Mesendoderm (in vitro differentiated cells): ENCODE results near the gene RAB11FIP4.

ENCODE experiments used
- DNase-seq: peaks from one replicate; pipeline ENCODE4 v3.0.0; 2013
- H2AK5ac ChIP-seq: 2 replicates; pipeline ENCODE4 v1.6.1; 2013; ENCODE audit warnings: low read length, inconsistent platforms
- H2BK120ac ChIP-seq: 2 replicates; pipeline ENCODE4 v1.6.1; 2013; ENCODE audit warnings: low read depth, mild to moderate bottlenecking, low read length, moderate library complexity, mixed read lengths
- H2BK15ac ChIP-seq: replicated peaks from 2 replicates; pipeline ENCODE4 v1.6.1; 2013; ENCODE audit warnings: low read depth, mild to moderate bottlenecking, moderate library complexity
- H2BK5ac ChIP-seq: 2 replicates; pipeline ENCODE4 v1.6.1; 2013; ENCODE audit warnings: low read length, inconsistent platforms
- H3K18ac ChIP-seq: 2 replicates; pipeline ENCODE4 v1.6.1; 2013; ENCODE audit warnings: mild to moderate bottlenecking, low read length, mixed read lengths
- H3K23ac ChIP-seq: one replicate; pipeline ENCODE4 v1.6.1; 2013; ENCODE audit warnings: low read length
- H3K27ac ChIP-seq: 2 replicates; pipeline ENCODE4 v1.5.1; 2013; ENCODE audit warnings: low read depth, mild to moderate bottlenecking, inconsistent platforms, low read length, moderate library complexity
- H3K27me3 ChIP-seq: 2 replicates; pipeline ENCODE4 v1.6.1; 2013; ENCODE audit warnings: low read length, control low read depth, mild to moderate bottlenecking, inconsistent platforms; ENCODE audit not compliant: insufficient read depth, poor library complexity
- H3K36me3 ChIP-seq: 2 replicates; pipeline ENCODE4 v1.6.1; 2013; ENCODE audit warnings: low read length, inconsistent platforms; ENCODE audit not compliant: control insufficient read depth, insufficient read depth
- H3K4ac ChIP-seq: one replicate; pipeline ENCODE4 v1.6.1; 2013; ENCODE audit warnings: low read depth, mild to moderate bottlenecking, low read length, moderate library complexity
- H3K4me1 ChIP-seq: 2 replicates; pipeline ENCODE4 v1.6.1; 2013; ENCODE audit warnings: low read depth, low read length, inconsistent platforms; ENCODE audit not compliant: control insufficient read depth
- H3K4me2 ChIP-seq: 2 replicates; pipeline ENCODE4 v1.6.1; 2013; ENCODE audit warnings: low read length
- H3K4me3 ChIP-seq: 2 replicates; pipeline ENCODE4 v1.5.1; 2013; ENCODE audit warnings: mild to moderate bottlenecking, low read length
- H3K56ac ChIP-seq: one replicate; pipeline ENCODE4 v1.6.1; 2013; ENCODE audit warnings: low read length
- H3K79me1 ChIP-seq: 2 replicates; pipeline ENCODE4 v1.6.1; 2013; ENCODE audit warnings: low read length, inconsistent platforms
- H3K79me2 ChIP-seq: 2 replicates; pipeline ENCODE4 v1.6.1; 2013; ENCODE audit warnings: mild to moderate bottlenecking, low read length; ENCODE audit not compliant: control insufficient read depth, insufficient read depth
- H3K9ac ChIP-seq: 2 replicates; pipeline ENCODE4 v1.6.1; 2013; ENCODE audit warnings: low read length, inconsistent platforms
- H4K5ac ChIP-seq: one replicate; pipeline ENCODE4 v1.6.1; 2013; ENCODE audit warnings: low read length
- H4K8ac ChIP-seq: one replicate; pipeline ENCODE4 v1.6.1; 2013; ENCODE audit warnings: low read depth, mild to moderate bottlenecking, control low read depth, low read length, moderate library complexity
- WGBS: extraction: QIAGEN DNeasy Blood & Tissue Kit; methylation state at CpG from one replicate; pipeline ENCODE4 v1.1.7; 2013; ENCODE audit warnings: low lambda C conversion rate, missing lambda C conversion rate; ENCODE audit not compliant: insufficient coverage; ENCODE audit errors: extremely low coverage; 5-methylcytosine and 5-hydroxymethylcytosine counted together

The RAB11FIP4 gene

GRCh38 chr17:31470592-31470991 is 79.1 kb downstream of the RAB11FIP4 start:
- no peak overlapping the region for H2BK5ac ChIP-seq
- H3K4me3 ChIP-seq = no peak overlapping the region
- no peak overlapping the region for H2BK15ac ChIP-seq
- no peak overlapping the region for H3K56ac ChIP-seq
- no peak overlapping the region for H3K18ac ChIP-seq
- no peak overlapping the region for H4K5ac ChIP-seq
- H3K23ac ChIP-seq = no peak overlapping the region
- no peak overlapping the region for H2AK5ac ChIP-seq
- no peak overlapping the region for H3K4ac ChIP-seq
- no peak overlapping the region for H3K27ac ChIP-seq
- H3K4me2 ChIP-seq = no peak overlapping the region
- H4K8ac ChIP-seq = no peak overlapping the region
- no peaks in the 10 kb centered on the region for H3K27me3 ChIP-seq
- H3K79me1 ChIP-seq = no peaks in the 10 kb centered on the region
- no CpG with 5 or more reads among the region's 2 CpGs for WGBS
- H3K79me2 ChIP-seq = no peaks in the 10 kb centered on the region
- no peak overlapping the region for H2BK120ac ChIP-seq
- H3K9ac ChIP-seq = no peak overlapping the region
- H3K36me3 ChIP-seq = no peaks in the 10 kb centered on the region
- peaks cover 5% of the 10 kb centered on the region for H3K4me1 ChIP-seq
- DNase-seq = no peak

GRCh38 chr17:31472137-31472536 is 80.7 kb downstream of the RAB11FIP4 start:
- H3K36me3 ChIP-seq = no peaks in the 10 kb centered on the region
- H3K9ac ChIP-seq = no peak overlapping the region
- WGBS = no CpG with 5 or more reads among the region's 14 CpGs
- no peak overlapping the region for H3K27ac ChIP-seq
- H2BK5ac ChIP-seq = no peak overlapping the region
- H3K79me2 ChIP-seq = no peaks in the 10 kb centered on the region
- peak; percentile 37 for DNase-seq
- H3K4me3 ChIP-seq = no peak overlapping the region
- peaks cover 2% of the 10 kb centered on the region for H3K4me1 ChIP-seq
- no peak overlapping the region for H2BK120ac ChIP-seq
- H4K5ac ChIP-seq = no peak overlapping the region
- no peak overlapping the region for H3K4me2 ChIP-seq
- H3K4ac ChIP-seq = no peak overlapping the region
- H3K27me3 ChIP-seq = no peaks in the 10 kb centered on the region
- no peak overlapping the region for H2BK15ac ChIP-seq
- H3K56ac ChIP-seq = peak overlapping the region; percentile 73
- no peak overlapping the region for H3K23ac ChIP-seq
- H3K79me1 ChIP-seq = no peaks in the 10 kb centered on the region
- H2AK5ac ChIP-seq = no peak overlapping the region
- no peak overlapping the region for H3K18ac ChIP-seq
- H4K8ac ChIP-seq = no peak overlapping the region

GRCh38 chr17:31475378-31476162 is 84.1 kb downstream of the RAB11FIP4 start:
- no peak overlapping the region for H3K4me3 ChIP-seq
- H2BK120ac ChIP-seq = no peak overlapping the region
- no peak for DNase-seq
- H3K4me1 ChIP-seq = no peaks in the 10 kb centered on the region
- no peaks in the 10 kb centered on the region for H3K27me3 ChIP-seq
- no peak overlapping the region for H3K27ac ChIP-seq
- H3K4ac ChIP-seq = no peak overlapping the region
- H3K79me1 ChIP-seq = no peaks in the 10 kb centered on the region
- WGBS = no CpG with 5 or more reads among the region's 16 CpGs
- H3K79me2 ChIP-seq = no peaks in the 10 kb centered on the region
- H4K5ac ChIP-seq = no peak overlapping the region
- H2BK15ac ChIP-seq = no peak overlapping the region
- no peak overlapping the region for H2AK5ac ChIP-seq
- no peaks in the 10 kb centered on the region for H3K36me3 ChIP-seq
- no peak overlapping the region for H2BK5ac ChIP-seq
- H3K9ac ChIP-seq = no peak overlapping the region
- H3K4me2 ChIP-seq = no peak overlapping the region
- H3K56ac ChIP-seq = no peak overlapping the region
- no peak overlapping the region for H3K18ac ChIP-seq
- no peak overlapping the region for H4K8ac ChIP-seq
- no peak overlapping the region for H3K23ac ChIP-seq

- Histone ChIP-seq H3K23ac (no peak overlapping the region), H3K18ac (no peak overlapping the region), H2BK120ac (no peak overlapping the region), H4K8ac (no peak overlapping the region), H3K4me1 (no peaks in the 10 kb centered on the region), H2AK5ac (no peak overlapping the region), H3K79me2 (no peaks in the 10 kb centered on the region), H4K5ac (no peak overlapping the region), H3K79me1 (no peaks in the 10 kb centered on the region), H3K27ac (no peak overlapping the region), H2BK5ac (no peak overlapping the region), H3K4ac (no peak overlapping the region), H3K56ac (no peak overlapping the region), H2BK15ac (no peak overlapping the region), H3K9ac (no peak overlapping the region), H3K36me3 (no peaks in the 10 kb centered on the region), H3K4me2 (no peak overlapping the region), H3K27me3 (no peaks in the 10 kb centered on the region), H3K4me3 (no peak overlapping the region)
- no CpG with 5 or more reads among the region's 16 CpGs for WGBS
- DNase-seq = no peak
Measured at GRCh38 chr17:31476525-31477416, 85.3 kb downstream of the RAB11FIP4 start.

DNA sequence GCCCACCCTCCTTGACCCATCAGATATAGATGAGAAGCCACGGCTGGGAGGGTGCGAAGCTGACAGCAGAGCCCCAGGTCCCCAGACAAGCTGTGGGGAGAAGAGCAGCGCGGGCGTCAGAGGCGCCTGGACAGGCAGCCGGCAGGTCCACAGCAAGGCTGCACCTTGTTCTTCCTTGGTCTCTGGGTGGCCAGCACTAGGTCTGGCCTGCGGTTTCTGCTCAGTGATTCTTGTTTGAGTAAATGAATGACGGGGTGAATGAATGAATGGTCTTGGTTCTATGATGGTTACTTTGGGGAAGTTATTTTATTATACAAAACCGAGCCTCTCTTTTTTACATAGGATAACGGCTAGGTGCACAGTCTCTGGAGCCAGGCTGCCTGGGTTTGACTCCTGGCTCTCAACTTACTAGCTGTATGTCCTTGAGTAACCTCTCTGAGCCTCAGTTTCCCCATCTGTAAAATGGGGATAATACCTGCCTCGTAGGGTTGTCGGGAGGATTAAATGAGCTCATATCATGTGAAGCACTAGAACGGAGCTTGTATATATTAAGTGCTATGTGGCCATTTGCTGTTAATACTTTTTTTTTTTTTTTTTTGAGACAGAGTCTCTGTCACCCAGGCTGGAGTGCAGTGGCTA is 86.1 kb downstream of the RAB11FIP4 start:
- WGBS = no CpG with 5 or more reads among the region's 14 CpGs
- Histone ChIP-seq H4K8ac (no peak overlapping the region), H3K27me3 (no peaks in the 10 kb centered on the region), H2BK120ac (no peak overlapping the region), H3K4ac (no peak overlapping the region), H3K23ac (no peak overlapping the region), H3K9ac (no peak overlapping the region), H4K5ac (no peak overlapping the region), H3K56ac (no peak overlapping the region), H3K18ac (no peak overlapping the region), H3K4me1 (no peaks in the 10 kb centered on the region), H3K36me3 (no peaks in the 10 kb centered on the region), H2BK15ac (no peak overlapping the region), H3K79me1 (no peaks in the 10 kb centered on the region), H3K4me3 (no peak overlapping the region), H3K79me2 (no peaks in the 10 kb centered on the region), H2BK5ac (no peak overlapping the region), H3K4me2 (no peak overlapping the region), H2AK5ac (no peak overlapping the region), H3K27ac (no peak overlapping the region)
- DNase-seq = no peak
